ENCODE data around the gene ZSCAN5C.

DNA sequence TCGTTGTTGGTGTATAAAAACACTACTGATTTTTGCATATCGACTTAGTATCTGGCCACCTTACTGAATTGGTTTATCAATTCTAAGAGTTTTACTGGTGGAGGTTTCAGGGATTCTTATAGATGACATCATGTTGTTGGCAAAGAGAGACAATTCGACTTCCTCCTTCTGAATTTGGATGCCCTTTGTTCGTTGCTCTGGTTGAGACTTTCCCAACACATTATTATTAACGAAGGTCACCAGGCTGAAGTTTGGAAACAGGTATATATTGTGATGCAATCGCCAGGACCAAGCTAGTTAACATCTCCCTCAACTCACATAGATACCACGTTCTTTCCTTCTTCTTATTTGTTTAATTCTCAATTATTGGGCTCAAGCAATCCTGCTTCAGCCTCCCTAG, 2.4 kb upstream of the ZSCAN5C start:
- TF ChIP-seq, protein P1, sequence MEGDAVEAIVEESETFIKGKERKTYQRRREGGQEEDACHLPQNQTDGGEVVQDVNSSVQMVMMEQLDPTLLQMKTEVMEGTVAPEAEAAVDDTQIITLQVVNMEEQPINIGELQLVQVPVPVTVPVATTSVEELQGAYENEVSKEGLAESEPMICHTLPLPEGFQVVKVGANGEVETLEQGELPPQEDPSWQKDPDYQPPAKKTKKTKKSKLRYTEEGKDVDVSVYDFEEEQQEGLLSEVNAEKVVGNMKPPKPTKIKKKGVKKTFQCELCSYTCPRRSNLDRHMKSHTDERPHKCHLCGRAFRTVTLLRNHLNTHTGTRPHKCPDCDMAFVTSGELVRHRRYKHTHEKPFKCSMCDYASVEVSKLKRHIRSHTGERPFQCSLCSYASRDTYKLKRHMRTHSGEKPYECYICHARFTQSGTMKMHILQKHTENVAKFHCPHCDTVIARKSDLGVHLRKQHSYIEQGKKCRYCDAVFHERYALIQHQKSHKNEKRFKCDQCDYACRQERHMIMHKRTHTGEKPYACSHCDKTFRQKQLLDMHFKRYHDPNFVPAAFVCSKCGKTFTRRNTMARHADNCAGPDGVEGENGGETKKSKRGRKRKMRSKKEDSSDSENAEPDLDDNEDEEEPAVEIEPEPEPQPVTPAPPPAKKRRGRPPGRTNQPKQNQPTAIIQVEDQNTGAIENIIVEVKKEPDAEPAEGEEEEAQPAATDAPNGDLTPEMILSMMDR (IDR thresholded peaks at IDR 0.05; ENCODE audit: low read depth, low read length): no peak
- TF ChIP-seq, protein P2, sequence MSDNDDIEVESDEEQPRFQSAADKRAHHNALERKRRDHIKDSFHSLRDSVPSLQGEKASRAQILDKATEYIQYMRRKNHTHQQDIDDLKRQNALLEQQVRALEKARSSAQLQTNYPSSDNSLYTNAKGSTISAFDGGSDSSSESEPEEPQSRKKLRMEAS (IDR thresholded peaks at IDR 0.05; ENCODE audit: low read depth, low read length): no peak
- TF ChIP-seq POLR2A (IDR thresholded peaks at IDR 0.05; ENCODE audit: extremely low read depth, insufficient read length): no peak

Data from NB4 (cell line).